Neural cell (in vitro differentiated cells): ENCODE data around the gene NPPA. TPM values are rescaled to one million over a fixed set of nuclear protein-coding genes. Genes with fewer than 3 reads are reported as not detected.

Experiments used
- H2AFZ ChIP-seq: fragments of 200-600, 300-800 bp; sonication (generic), shearing (Covaris generic); 2 replicates; pipeline ENCODE4 v1.6.0; 2014; ENCODE audit warnings: low read depth, mild to moderate bottlenecking, antibody characterized with exemption, low read length, moderate library complexity
- H3F3A ChIP-seq: fragments of 200-600 bp; shearing (Covaris generic); 2 replicates; pipeline ENCODE4 v1.6.1; 2016; ENCODE audit warnings: mild to moderate bottlenecking, moderate library complexity, mixed read lengths, antibody characterized with exemption, low read length; ENCODE audit not compliant: insufficient read depth, poor library complexity, severe bottlenecking
- H3K27ac ChIP-seq: fragments of 200-600, 300-800 bp; sonication (generic), shearing (Covaris generic); 2 replicates; pipeline ENCODE4 v1.5.1; 2014; ENCODE audit warnings: mild to moderate bottlenecking, low read length, moderate library complexity
- H3K27me3 ChIP-seq: fragments of 300-800, 200-600 bp; sonication (generic), shearing (Covaris generic); 2 replicates; pipeline ENCODE4 v1.6.0; 2014; ENCODE audit warnings: mild to moderate bottlenecking, low read depth, low read length, moderate library complexity; ENCODE audit not compliant: insufficient read depth
- H3K36me3 ChIP-seq: fragments of 300-800, 200-600 bp; sonication (generic), shearing (Covaris generic); 2 replicates; pipeline ENCODE4 v1.5.1; 2014; ENCODE audit warnings: mild to moderate bottlenecking, antibody characterized with exemption, low read length, moderate library complexity; ENCODE audit not compliant: insufficient read depth
- H3K4me2 ChIP-seq: fragments of 300-800, 200-600 bp; sonication (generic), shearing (Covaris generic); 2 replicates; pipeline ENCODE4 v1.6.0; 2014; ENCODE audit warnings: mild to moderate bottlenecking, low read length
- H3K4me3 ChIP-seq: fragments of 300-800, 200-600 bp; sonication (generic), shearing (Covaris generic); 2 replicates; pipeline ENCODE4 v1.5.1; 2014; ENCODE audit warnings: mild to moderate bottlenecking, low read length, moderate library complexity
- H3K79me2 ChIP-seq: fragments of 200-600 bp; shearing (Covaris generic); replicated peaks from 2 replicates; pipeline ENCODE4 v1.6.0; 2014; ENCODE audit warnings: mild to moderate bottlenecking, low read length, moderate library complexity; ENCODE audit not compliant: insufficient read depth
- H3K9ac ChIP-seq: fragments of 300-800, 200-600 bp; sonication (generic), shearing (Covaris generic); 2 replicates; pipeline ENCODE4 v1.6.1; 2016; ENCODE audit warnings: mild to moderate bottlenecking, low read length, mixed read lengths
- H3K9me2 ChIP-seq: fragments of 200-600 bp; shearing (Covaris generic); 2 replicates; pipeline ENCODE4 v1.6.1; 2016; ENCODE audit warnings: mild to moderate bottlenecking, low read length, mixed read lengths; ENCODE audit not compliant: insufficient read depth
- H3K9me3 ChIP-seq: fragments of 200-600, 300-800 bp; sonication (generic), shearing (Covaris generic); 2 replicates; pipeline ENCODE4 v1.6.1; 2016; ENCODE audit warnings: mild to moderate bottlenecking, mixed run types, low read length, moderate library complexity, mixed read lengths
- H4K20me1 ChIP-seq: fragments of 200-600 bp; shearing (Covaris generic); 2 replicates; pipeline ENCODE4 v1.6.1; 2016; ENCODE audit warnings: mild to moderate bottlenecking, mixed run types; ENCODE audit not compliant: insufficient read depth
- EP300 ChIP-seq: fragments of 450-650 bp; conservative IDR thresholded peaks from 2 replicates; pipeline ENCODE4 v1.6.1; 2014; ENCODE audit warnings: antibody characterized with exemption, mild to moderate bottlenecking, moderate library complexity; ENCODE audit not compliant: poor library complexity, severe bottlenecking
- EZH2 ChIP-seq: fragments of 200-600, 300-800 bp; shearing (Covaris generic), sonication (generic); IDR thresholded peaks from 2 replicates; pipeline ENCODE4 v1.6.1; 2014; ENCODE audit warnings: antibody characterized with exemption, low read length, borderline replicate concordance, mild to moderate bottlenecking; ENCODE audit not compliant: insufficient read depth, poor library complexity, severe bottlenecking
- MXI1 ChIP-seq: fragments of 450-650 bp; conservative IDR thresholded peaks from 2 replicates; pipeline ENCODE4 v1.6.1; 2014; ENCODE audit warnings: antibody characterized with exemption, mild to moderate bottlenecking; ENCODE audit not compliant: poor library complexity, severe bottlenecking
- POLR2AphosphoS5 ChIP-seq: IDR thresholded peaks from 2 replicates; pipeline ENCODE4 v1.6.1; 2012
- RAD21 ChIP-seq: fragments of 450-650 bp; conservative IDR thresholded peaks from 2 replicates; pipeline ENCODE4 v1.6.1; 2014; ENCODE audit warnings: antibody characterized with exemption, mild to moderate bottlenecking, moderate library complexity
- SMC3 ChIP-seq: fragments of 450-650 bp; conservative IDR thresholded peaks from 2 replicates; pipeline ENCODE4 v1.6.1; 2014; ENCODE audit warnings: antibody characterized with exemption, mild to moderate bottlenecking, moderate library complexity; ENCODE audit not compliant: poor library complexity
- TAF1 ChIP-seq: IDR thresholded peaks from 2 replicates; pipeline ENCODE4 v1.6.1; 2012; ENCODE audit warnings: low read depth
- polyA plus RNA-seq: library from polyadenylated mRNA; depleted of rRNA; stranded (reverse); fragments of >200 nt; gene quantifications from 2 replicates; pipeline ENCODE4 v1.2.3, GENCODE V29; 2014
- TF ChIP-seq, protein P1 (sequence below): IDR thresholded peaks from 2 replicates; pipeline ENCODE4 v1.6.1; 2012; ENCODE audit warnings: borderline replicate concordance
- TF ChIP-seq, protein P2 (sequence below): fragments of 450-650 bp; IDR thresholded peaks from 2 replicates; pipeline ENCODE4 v1.5.1; 2014; ENCODE audit warnings: antibody characterized with exemption, mild to moderate bottlenecking, moderate library complexity; ENCODE audit not compliant: poor library complexity, severe bottlenecking

NPPA gene
- polyA plus RNA-seq, 1 donor from 2014 or later = not detected

DNA sequence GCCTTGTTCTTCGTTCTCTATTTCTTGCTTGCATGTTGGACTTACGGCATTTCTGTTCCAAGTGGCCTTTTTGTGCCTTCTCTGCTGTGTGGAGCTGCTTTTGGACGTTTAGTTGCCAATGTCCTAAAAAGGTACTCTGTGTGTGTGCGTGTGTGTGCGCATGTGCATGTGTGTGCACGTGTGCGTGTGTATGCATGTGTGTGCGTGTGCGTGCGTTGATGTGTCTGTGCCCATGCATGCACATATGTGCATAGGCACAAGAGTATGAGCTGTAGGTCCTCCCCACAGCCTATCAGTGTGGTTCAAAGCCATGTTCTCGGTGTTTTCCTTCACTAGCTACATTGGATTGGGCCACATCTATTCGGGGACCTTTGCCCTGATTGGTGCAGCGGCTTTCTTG is 13.7 kb downstream of the NPPA start:
- Histone ChIP-seq H3K9ac (no peak overlapping the region), H3K9me2 (no peaks in the 10 kb centered on the region), H3F3A (no peaks in the 10 kb centered on the region), H3K27ac (no peak overlapping the region), H2AFZ (no peak overlapping the region), H3K36me3 (no peaks in the 10 kb centered on the region), H4K20me1 (no peaks in the 10 kb centered on the region), H3K4me3 (no peak overlapping the region), H3K79me2 (no peaks in the 10 kb centered on the region), H3K9me3 (no peaks in the 10 kb centered on the region), H3K4me2 (no peak overlapping the region), H3K27me3 (no peaks in the 10 kb centered on the region)
- TF ChIP-seq SMC3 = no peak
- TF ChIP-seq, protein P1, sequence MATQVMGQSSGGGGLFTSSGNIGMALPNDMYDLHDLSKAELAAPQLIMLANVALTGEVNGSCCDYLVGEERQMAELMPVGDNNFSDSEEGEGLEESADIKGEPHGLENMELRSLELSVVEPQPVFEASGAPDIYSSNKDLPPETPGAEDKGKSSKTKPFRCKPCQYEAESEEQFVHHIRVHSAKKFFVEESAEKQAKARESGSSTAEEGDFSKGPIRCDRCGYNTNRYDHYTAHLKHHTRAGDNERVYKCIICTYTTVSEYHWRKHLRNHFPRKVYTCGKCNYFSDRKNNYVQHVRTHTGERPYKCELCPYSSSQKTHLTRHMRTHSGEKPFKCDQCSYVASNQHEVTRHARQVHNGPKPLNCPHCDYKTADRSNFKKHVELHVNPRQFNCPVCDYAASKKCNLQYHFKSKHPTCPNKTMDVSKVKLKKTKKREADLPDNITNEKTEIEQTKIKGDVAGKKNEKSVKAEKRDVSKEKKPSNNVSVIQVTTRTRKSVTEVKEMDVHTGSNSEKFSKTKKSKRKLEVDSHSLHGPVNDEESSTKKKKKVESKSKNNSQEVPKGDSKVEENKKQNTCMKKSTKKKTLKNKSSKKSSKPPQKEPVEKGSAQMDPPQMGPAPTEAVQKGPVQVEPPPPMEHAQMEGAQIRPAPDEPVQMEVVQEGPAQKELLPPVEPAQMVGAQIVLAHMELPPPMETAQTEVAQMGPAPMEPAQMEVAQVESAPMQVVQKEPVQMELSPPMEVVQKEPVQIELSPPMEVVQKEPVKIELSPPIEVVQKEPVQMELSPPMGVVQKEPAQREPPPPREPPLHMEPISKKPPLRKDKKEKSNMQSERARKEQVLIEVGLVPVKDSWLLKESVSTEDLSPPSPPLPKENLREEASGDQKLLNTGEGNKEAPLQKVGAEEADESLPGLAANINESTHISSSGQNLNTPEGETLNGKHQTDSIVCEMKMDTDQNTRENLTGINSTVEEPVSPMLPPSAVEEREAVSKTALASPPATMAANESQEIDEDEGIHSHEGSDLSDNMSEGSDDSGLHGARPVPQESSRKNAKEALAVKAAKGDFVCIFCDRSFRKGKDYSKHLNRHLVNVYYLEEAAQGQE = no peak
- TF ChIP-seq MXI1 = no peak
- no peak for TF ChIP-seq EZH2
- TF ChIP-seq, protein P2, sequence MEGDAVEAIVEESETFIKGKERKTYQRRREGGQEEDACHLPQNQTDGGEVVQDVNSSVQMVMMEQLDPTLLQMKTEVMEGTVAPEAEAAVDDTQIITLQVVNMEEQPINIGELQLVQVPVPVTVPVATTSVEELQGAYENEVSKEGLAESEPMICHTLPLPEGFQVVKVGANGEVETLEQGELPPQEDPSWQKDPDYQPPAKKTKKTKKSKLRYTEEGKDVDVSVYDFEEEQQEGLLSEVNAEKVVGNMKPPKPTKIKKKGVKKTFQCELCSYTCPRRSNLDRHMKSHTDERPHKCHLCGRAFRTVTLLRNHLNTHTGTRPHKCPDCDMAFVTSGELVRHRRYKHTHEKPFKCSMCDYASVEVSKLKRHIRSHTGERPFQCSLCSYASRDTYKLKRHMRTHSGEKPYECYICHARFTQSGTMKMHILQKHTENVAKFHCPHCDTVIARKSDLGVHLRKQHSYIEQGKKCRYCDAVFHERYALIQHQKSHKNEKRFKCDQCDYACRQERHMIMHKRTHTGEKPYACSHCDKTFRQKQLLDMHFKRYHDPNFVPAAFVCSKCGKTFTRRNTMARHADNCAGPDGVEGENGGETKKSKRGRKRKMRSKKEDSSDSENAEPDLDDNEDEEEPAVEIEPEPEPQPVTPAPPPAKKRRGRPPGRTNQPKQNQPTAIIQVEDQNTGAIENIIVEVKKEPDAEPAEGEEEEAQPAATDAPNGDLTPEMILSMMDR = no peak
- TF ChIP-seq RAD21 = no peak
- TF ChIP-seq POLR2AphosphoS5 = no peak
- no peak for TF ChIP-seq EP300
- TF ChIP-seq TAF1 = no peak

DNA sequence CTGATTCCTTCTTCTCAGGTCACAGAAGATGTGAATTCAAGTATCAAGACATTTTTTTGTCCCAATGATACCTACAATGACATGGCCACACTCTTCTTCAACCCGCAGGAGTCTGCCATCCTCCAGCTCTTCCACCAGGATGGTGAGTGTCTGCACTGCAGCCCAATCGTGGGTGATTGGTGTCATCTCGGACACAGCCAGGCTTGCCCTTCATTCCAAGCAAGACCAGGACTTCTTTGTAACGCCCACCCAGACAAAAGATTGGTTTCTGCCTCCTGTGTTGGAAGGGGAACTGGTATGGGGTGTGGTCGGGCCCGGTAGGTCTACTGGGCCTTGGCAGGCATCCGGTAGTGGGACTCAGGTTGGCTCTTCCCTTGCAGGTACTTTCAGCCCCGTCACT is 14.1 kb downstream of the NPPA start:
- Histone ChIP-seq H3K79me2 (no peaks in the 10 kb centered on the region), H3K27me3 (no peaks in the 10 kb centered on the region), H3K36me3 (no peaks in the 10 kb centered on the region), H3F3A (no peaks in the 10 kb centered on the region), H3K9me3 (no peaks in the 10 kb centered on the region), H3K4me3 (no peak overlapping the region), H4K20me1 (no peaks in the 10 kb centered on the region), H3K9ac (no peak overlapping the region), H3K27ac (no peak overlapping the region), H3K9me2 (no peaks in the 10 kb centered on the region), H3K4me2 (no peak overlapping the region), H2AFZ (no peak overlapping the region)
- TF ChIP-seq POLR2AphosphoS5 (no peak), EP300 (no peak), EZH2 (no peak), TAF1 (no peak), RAD21 (no peak), MXI1 (no peak), SMC3 (no peak)
- TF ChIP-seq, protein P2 = no peak
- TF ChIP-seq, protein P1 = no peak
